Activated CD8-positive, alpha-beta T cell treated with anti-CD3 and anti-CD28 coated beads, Interleukin-2, amount 10 ng/mL, durations not matched to agents 7 days and 5 days (primary cell): ENCODE results near the gene GNA12. TPM values are rescaled to one million over a fixed set of nuclear protein-coding genes. Genes with fewer than 3 reads are reported as not detected.

Experiments used
- ATAC-seq: fragments of 150-1000 bp; cut with Tn5 transposase; one replicate; pipeline ENCODE4 v1.10.0; 2021; ENCODE audit warnings: moderate library complexity
- CTCF ChIA-PET: fragments of 350-600 bp; sonication (Branson Sonifier 250); formaldehyde crosslinking; loops from one replicate; lab custom pipeline; 2021; ENCODE audit warnings: antibody characterized with exemption; lab: Charles Lee
- POLR2A ChIA-PET: fragments of 350-600 bp; sonication (Branson Sonifier 250); formaldehyde crosslinking; loops from one replicate; lab custom pipeline; 2021; ENCODE audit warnings: antibody characterized with exemption; lab: Charles Lee
- DNase-seq: peaks from one replicate; pipeline ENCODE4 v3.0.0-alpha.2; 2020
- H3K27ac Mint-ChIP-seq: one replicate; pipeline ENCODE4 v1.8.0; 2021; ENCODE audit warnings: mild to moderate bottlenecking, mixed read lengths
- H3K27me3 Mint-ChIP-seq: one replicate; pipeline ENCODE4 v1.8.0; 2021; ENCODE audit warnings: low read depth, mixed read lengths
- H3K36me3 Mint-ChIP-seq: one replicate; pipeline ENCODE4 v1.8.0; 2021; ENCODE audit warnings: low read depth, mixed read lengths
- H3K4me1 Mint-ChIP-seq: one replicate; pipeline ENCODE4 v1.8.0; 2021; ENCODE audit warnings: low read depth, mixed read lengths
- H3K4me3 Mint-ChIP-seq: one replicate; pipeline ENCODE4 v1.8.0; 2021; ENCODE audit warnings: mild to moderate bottlenecking, mixed read lengths
- H3K9me3 Mint-ChIP-seq: one replicate; pipeline ENCODE4 v1.8.0; 2022; ENCODE audit warnings: mixed read lengths; ENCODE audit not compliant: insufficient read depth
- total RNA-seq, 2 experiments: library from RNA; stranded (reverse); gene quantifications; one replicate each; pipeline ENCODE4 v1.2.3, GENCODE V29; 2021

The GNA12 gene
- total RNA-seq, result 10 to 100 TPM; 17.9 to 18.1 TPM

- peak; percentile 99 for DNase-seq
- Mint-ChIP-seq H3K4me1 (peaks cover 27% of the 10 kb centered on the region), H3K27me3 (no peaks in the 10 kb centered on the region), H3K4me3 (peak within 1 kb of the TSS; percentile 76), H3K27ac (peak within 1 kb of the TSS; percentile 61), H3K36me3 (peaks cover 14% of the 10 kb centered on the region), H3K9me3 (no peaks in the 10 kb centered on the region)
- ATAC-seq, result peak; percentile 97
- ChIA-PET POLR2A (interaction anchor here (0.6 to 1.1 kb wide), 2 partner anchors 124 to 145 kb away, joined by 3 to 5 read pairs; no protein-coding TSS in a partner anchor), CTCF (interaction anchor here (1.3 to 1.5 kb wide), 2 partner anchors 84 to 134 kb away, joined by 4 to 6 read pairs; no protein-coding TSS in a partner anchor)
Observed at GRCh38 chr7:2844153-2845033, at the start of gene GNA12. Gene GNA12 (minus strand): TSS chr7:2844308. CDS start chr7:2844161, 147 bp downstream.

GRCh38 chr7:2893411-2893861 lies 49.3 kb upstream of the GNA12 start:
- Mint-ChIP-seq H3K36me3 (no peaks in the 10 kb centered on the region), H3K27ac (peak overlapping the region; percentile 96), H3K4me3 (peak overlapping the region; percentile 78), H3K27me3 (no peaks in the 10 kb centered on the region), H3K9me3 (no peaks in the 10 kb centered on the region), H3K4me1 (peaks cover 29% of the 10 kb centered on the region)
- DNase-seq, result peak; percentile 54
- ChIA-PET CTCF (interaction anchor here (0.9 to 4.4 kb wide), 11 partner anchors 19 to 778 kb away, joined by 3 to 31 read pairs (median 5); no protein-coding TSS in a partner anchor), POLR2A (interaction anchor here (2.0 kb wide), 1 partner anchor 11 kb away, joined by 10 read pairs; no protein-coding TSS in a partner anchor)
- ATAC-seq, result peak; percentile 39

- Mint-ChIP-seq H3K4me3 (no peak overlapping the region), H3K9me3 (no peaks in the 10 kb centered on the region), H3K36me3 (no peaks in the 10 kb centered on the region), H3K4me1 (peaks cover 29% of the 10 kb centered on the region), H3K27ac (peak overlapping the region; percentile 81), H3K27me3 (no peaks in the 10 kb centered on the region)
- DNase-seq, result no peak
- ChIA-PET POLR2A (no interaction called here), CTCF (interaction anchor here (1.6 to 4.4 kb wide), 3 partner anchors 173 to 262 kb away, joined by 4 to 31 read pairs (median 21); no protein-coding TSS in a partner anchor)
- no peak for ATAC-seq
Observed at GRCh38 chr7:2892549-2892948, 48.4 kb upstream of the GNA12 start.

DNA sequence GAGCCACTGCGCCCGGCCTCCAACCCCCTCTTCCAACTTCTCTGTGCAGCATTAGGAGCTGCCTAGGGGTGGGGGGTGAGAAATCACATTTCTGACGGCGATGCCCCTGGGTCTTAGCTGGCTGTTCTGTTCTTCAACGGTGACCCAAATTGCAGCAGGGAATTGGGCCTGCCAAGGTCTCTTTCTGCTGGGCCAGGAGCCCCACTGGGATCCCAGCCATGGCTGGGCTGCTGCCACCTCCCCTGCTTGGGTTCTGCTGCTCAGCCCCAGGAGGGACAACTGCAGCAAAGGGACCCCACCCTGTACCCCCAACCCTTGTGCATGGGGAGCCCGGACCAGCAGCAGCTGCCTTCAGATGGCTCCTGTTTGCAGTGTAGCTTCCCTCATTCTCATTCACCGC lies 43.7 kb upstream of the GNA12 start:
- no peak overlapping the region for H3K27ac Mint-ChIP-seq
- POLR2A ChIA-PET, result interaction anchor here (0.6 kb wide), 1 partner anchor 1147 kb away, joined by 4 read pairs; no protein-coding TSS in a partner anchor
- H3K4me3 Mint-ChIP-seq, result no peak overlapping the region

GRCh38 chr7:2886900-2887299 lies 42.8 kb upstream of the GNA12 start:
- CTCF ChIA-PET, result interaction anchor here (1.2 to 2.8 kb wide), 4 partner anchors 9 to 268 kb away, joined by 3 to 16 read pairs (median 6); no protein-coding TSS in a partner anchor
- Mint-ChIP-seq H3K4me3 (no peak overlapping the region), H3K36me3 (no peaks in the 10 kb centered on the region), H3K9me3 (no peaks in the 10 kb centered on the region), H3K27me3 (peaks cover 2% of the 10 kb centered on the region), H3K4me1 (peaks cover 7% of the 10 kb centered on the region), H3K27ac (no peak overlapping the region)
- POLR2A ChIA-PET, result no interaction called here
- ATAC-seq, result peak; percentile 73
- peak; percentile 68 for DNase-seq

More for the DNA sequence above, 43.7 kb upstream of the GNA12 start:
- CTCF ChIA-PET, result interaction anchor here (0.8 to 2.8 kb wide), 5 partner anchors 8 to 267 kb away, joined by 3 to 16 read pairs (median 6); no protein-coding TSS in a partner anchor
- peaks cover 11% of the 10 kb centered on the region for H3K4me1 Mint-ChIP-seq
- no peak for ATAC-seq
- H3K9me3 Mint-ChIP-seq, result no peaks in the 10 kb centered on the region
- DNase-seq, result no peak
- H3K36me3 Mint-ChIP-seq, result no peaks in the 10 kb centered on the region
- H3K27me3 Mint-ChIP-seq, result peaks cover 2% of the 10 kb centered on the region

GRCh38 chr7:2886391-2886790 lies 42.3 kb upstream of the GNA12 start:
- ATAC-seq (no peak), DNase-seq (no peak)
- CTCF ChIA-PET, result interaction anchor here (1.2 to 2.8 kb wide), 4 partner anchors 8 to 268 kb away, joined by 3 to 16 read pairs (median 6); no protein-coding TSS in a partner anchor
- POLR2A ChIA-PET, result interaction anchor here (0.6 kb wide), 1 partner anchor 30 kb away, joined by 5 read pairs; no protein-coding TSS in a partner anchor
- Mint-ChIP-seq H3K4me3 (no peak overlapping the region), H3K27ac (peak overlapping the region; percentile 33), H3K27me3 (peaks cover 2% of the 10 kb centered on the region), H3K4me1 (peaks cover 7% of the 10 kb centered on the region), H3K9me3 (no peaks in the 10 kb centered on the region), H3K36me3 (no peaks in the 10 kb centered on the region)

GRCh38 chr7:2884161-2884560 lies 40.1 kb upstream of the GNA12 start:
- Mint-ChIP-seq H3K27me3 (peaks cover 2% of the 10 kb centered on the region), H3K27ac (no peak overlapping the region), H3K9me3 (no peaks in the 10 kb centered on the region), H3K36me3 (no peaks in the 10 kb centered on the region), H3K4me1 (peaks cover 13% of the 10 kb centered on the region), H3K4me3 (no peak overlapping the region)
- ATAC-seq, result no peak
- ChIA-PET CTCF (no interaction called here), POLR2A (no interaction called here)
- DNase-seq, result no peak

DNA sequence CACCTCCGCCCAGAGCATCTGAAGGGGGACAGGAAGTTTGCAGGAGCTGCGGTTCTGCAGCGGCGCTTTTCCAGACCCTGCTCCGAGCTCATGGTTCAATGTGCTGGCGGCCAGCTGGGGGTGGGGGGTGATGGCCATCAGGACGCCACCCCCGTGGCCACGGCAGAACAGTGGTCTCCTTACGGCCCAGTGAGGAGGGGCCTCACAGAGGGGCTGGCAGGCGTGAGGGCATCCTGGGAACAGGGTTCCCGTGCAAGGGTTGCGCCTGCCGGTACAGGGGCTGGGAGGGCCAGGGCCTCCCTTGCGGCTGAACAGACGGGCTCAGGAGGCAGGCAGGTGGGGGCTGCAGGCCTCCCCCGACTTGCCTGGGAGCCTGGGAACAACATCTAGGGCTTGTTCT lies 39.0 kb upstream of the GNA12 start:
- ChIA-PET POLR2A (no interaction called here), CTCF (no interaction called here)
- Mint-ChIP-seq H3K4me1 (peaks cover 23% of the 10 kb centered on the region), H3K4me3 (no peak overlapping the region), H3K27ac (no peak overlapping the region), H3K9me3 (no peaks in the 10 kb centered on the region), H3K36me3 (no peaks in the 10 kb centered on the region), H3K27me3 (peaks cover 2% of the 10 kb centered on the region)
- ATAC-seq (no peak), DNase-seq (no peak)

DNA sequence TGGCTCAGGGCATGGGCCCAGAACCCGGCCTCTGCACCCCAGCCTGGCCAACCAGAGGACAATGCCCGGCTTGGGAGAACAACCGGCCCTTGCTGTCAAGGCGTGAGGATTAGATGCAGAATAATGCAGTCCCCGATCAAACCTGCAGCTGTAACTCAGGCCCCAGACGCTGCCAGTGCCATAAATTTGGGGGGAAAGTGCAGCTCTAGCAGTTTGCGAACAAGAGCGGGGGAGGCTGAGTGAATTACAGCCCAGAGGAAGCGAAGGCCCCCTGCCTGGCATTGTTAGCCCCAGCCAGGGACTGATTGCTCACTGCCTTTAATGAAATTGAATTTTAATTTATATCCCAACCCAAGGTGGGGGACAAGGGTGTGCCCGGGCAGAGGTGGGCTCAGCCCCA lies 38.0 kb upstream of the GNA12 start:
- Mint-ChIP-seq H3K9me3 (no peaks in the 10 kb centered on the region), H3K36me3 (no peaks in the 10 kb centered on the region), H3K4me1 (peaks cover 24% of the 10 kb centered on the region), H3K27me3 (peaks cover 2% of the 10 kb centered on the region), H3K27ac (no peak overlapping the region), H3K4me3 (no peak overlapping the region)
- ChIA-PET CTCF (interaction anchor here (2.6 kb wide), 1 partner anchor 18 kb away, joined by 10 read pairs; no protein-coding TSS in a partner anchor), POLR2A (no interaction called here)
- ATAC-seq, result no peak
- DNase-seq, result no peak

DNA sequence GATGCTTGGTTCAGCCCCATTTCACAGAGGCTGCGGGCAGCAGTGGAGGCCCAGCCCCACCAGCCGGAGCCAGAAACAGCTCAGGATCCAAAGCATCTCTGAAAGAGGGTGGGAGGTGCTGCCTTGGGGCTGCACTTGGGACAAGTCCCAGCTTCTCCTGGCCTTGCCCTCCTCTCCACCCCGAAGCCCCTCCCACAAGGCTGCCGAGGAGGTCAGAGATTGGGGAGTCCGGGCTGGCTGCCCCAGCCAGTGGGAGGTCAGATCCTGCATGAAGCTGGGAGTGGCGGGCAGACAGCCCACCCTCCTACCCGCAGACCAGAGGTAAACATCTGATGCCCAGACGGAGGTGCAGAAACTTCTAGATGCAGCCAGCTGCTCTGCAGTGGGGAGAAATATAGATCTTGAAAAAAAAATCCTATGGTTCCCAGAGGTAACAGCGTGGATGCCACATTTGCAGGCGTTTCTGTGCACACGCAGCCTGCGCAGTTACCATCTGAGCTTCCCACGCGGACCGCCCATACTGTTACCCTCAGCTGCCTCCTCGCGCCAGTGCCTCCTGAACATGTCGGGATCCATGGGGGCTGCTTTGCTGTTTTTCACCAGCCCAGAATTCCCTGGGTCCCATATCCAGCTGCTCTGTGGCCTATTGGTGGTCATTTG lies 36.9 kb upstream of the GNA12 start:
- H3K27me3 Mint-ChIP-seq, result peaks cover 2% of the 10 kb centered on the region
- H3K9me3 Mint-ChIP-seq, result no peaks in the 10 kb centered on the region
- no peak overlapping the region for H3K4me3 Mint-ChIP-seq
- peaks cover 18% of the 10 kb centered on the region for H3K4me1 Mint-ChIP-seq
- H3K27ac Mint-ChIP-seq, result no peak overlapping the region
- H3K36me3 Mint-ChIP-seq, result no peaks in the 10 kb centered on the region
- POLR2A ChIA-PET, result no interaction called here
- CTCF ChIA-PET, result interaction anchor here (2.6 kb wide), 1 partner anchor 17 kb away, joined by 10 read pairs; no protein-coding TSS in a partner anchor
- DNase-seq, result no peak
- ATAC-seq, result no peak

- Mint-ChIP-seq H3K36me3 (no peaks in the 10 kb centered on the region), H3K4me3 (no peak overlapping the region), H3K9me3 (no peaks in the 10 kb centered on the region), H3K27ac (no peak overlapping the region), H3K27me3 (no peaks in the 10 kb centered on the region), H3K4me1 (peaks cover 18% of the 10 kb centered on the region)
- ChIA-PET POLR2A (no interaction called here), CTCF (interaction anchor here (2.6 kb wide), 1 partner anchor 16 kb away, joined by 10 read pairs; no protein-coding TSS in a partner anchor)
- DNase-seq (no peak), ATAC-seq (no peak)
Observed at GRCh38 chr7:2880051-2880450, 35.9 kb upstream of the GNA12 start.
